ENCODE results near the gene SYNJ2BP. TPM values are rescaled to one million over a fixed set of nuclear protein-coding genes. Genes with fewer than 3 reads are reported as not detected.
A peak's percentile ranks its signal among the peaks of the same experiment; 100 is the strongest.

The SYNJ2BP gene
- total RNA-seq (2022) = 24.8 and 25.6 TPM in 2 replicates
- Bru-seq, nascent RNA = percentile 87 among the genes with signal in this experiment
- BruChase-seq, experiment 1, labeled RNA remaining after a 6-hour chase = percentile 99 among the genes with signal in this experiment
- percentile 97 among the genes with signal in this experiment for BruChase-seq, experiment 2, labeled RNA remaining after a 2-hour chase
- long read RNA-seq, full-length matches to known transcripts = 4 of 8 reads
- long read RNA-seq, partial matches to known transcripts = 0 of 8 reads
- long read RNA-seq, other reads (novel, unspliced or antisense) = 4 of 8 reads

GRCh38 chr14:70416725-70417349 is at the start of gene SYNJ2BP:
TSS of gene SYNJ2BP (minus strand) at chr14:70417090. CDS start at chr14:70416963, 127 bp downstream.
- no TSS peak for BruUV-seq (replicated peaks)
- CTCF ChIA-PET = no interaction called here
- DNase-seq = peak; percentile 82
- Mint-ChIP-seq H3K9me3 (ENCODE audit: low read depth, unreplicated experiment) (no peaks in the 10 kb centered on the region), H3K36me3 (ENCODE audit: insufficient read depth, unreplicated experiment) (peaks cover 21% of the 10 kb centered on the region), H3K27ac (ENCODE audit: unreplicated experiment) (peak within 1 kb of the TSS; percentile 95), H3K4me3 (ENCODE audit: low read depth, unreplicated experiment) (peak within 1 kb of the TSS; percentile 91), H3K4me1 (ENCODE audit: low read depth, unreplicated experiment) (peaks cover 14% of the 10 kb centered on the region), H3K27me3 (ENCODE audit: unreplicated experiment) (no peaks in the 10 kb centered on the region)
- intact Hi-C loops (cut with micrococcal nuclease; ENCODE audit: unreplicated experiment) = no loop called here
- TF ChIP-seq CTCF (IDR thresholded peaks at IDR 0.05; ENCODE audit: unreplicated experiment) = no peak

- Mint-ChIP-seq H3K36me3 (ENCODE audit: insufficient read depth, unreplicated experiment) (no peaks in the 10 kb centered on the region), H3K27ac (ENCODE audit: unreplicated experiment) (no peak overlapping the region), H3K4me1 (ENCODE audit: low read depth, unreplicated experiment) (no peaks in the 10 kb centered on the region), H3K27me3 (ENCODE audit: unreplicated experiment) (no peaks in the 10 kb centered on the region), H3K9me3 (ENCODE audit: low read depth, unreplicated experiment) (no peaks in the 10 kb centered on the region), H3K4me3 (ENCODE audit: low read depth, unreplicated experiment) (no peak overlapping the region)
- no peak for TF ChIP-seq CTCF (IDR thresholded peaks at IDR 0.05; ENCODE audit: unreplicated experiment)
- DNase-seq = no peak
- intact Hi-C loops (cut with micrococcal nuclease; ENCODE audit: unreplicated experiment) = no loop called here
- CTCF ChIA-PET = no interaction called here
- no TSS peak for BruUV-seq (replicated peaks)
Measured at GRCh38 chr14:70454731-70455130, 37.8 kb upstream of the SYNJ2BP start.

GRCh38 chr14:70451874-70452273 is 35.0 kb upstream of the SYNJ2BP start, which contains the start of gene ADAM21:
TSS of gene ADAM21 (plus strand) at chr14:70452174. CDS start at chr14:70457500, 5,326 bp downstream.
- no TSS peak for BruUV-seq (replicated peaks)
- no peaks in the 10 kb centered on the region for H3K27me3 Mint-ChIP-seq (ENCODE audit: unreplicated experiment)

More at GRCh38 chr14:70451874-70452273, 35.0 kb upstream of the SYNJ2BP start, which contains the start of gene ADAM21:
- Mint-ChIP-seq H3K36me3 (ENCODE audit: insufficient read depth, unreplicated experiment) (no peaks in the 10 kb centered on the region), H3K9me3 (ENCODE audit: low read depth, unreplicated experiment) (no peaks in the 10 kb centered on the region), H3K27ac (ENCODE audit: unreplicated experiment) (no peak within 1 kb of the TSS), H3K4me3 (ENCODE audit: low read depth, unreplicated experiment) (no peak within 1 kb of the TSS), H3K4me1 (ENCODE audit: low read depth, unreplicated experiment) (no peaks in the 10 kb centered on the region)
- CTCF ChIA-PET = no interaction called here
- no peak for TF ChIP-seq CTCF (IDR thresholded peaks at IDR 0.05; ENCODE audit: unreplicated experiment)
- no peak for DNase-seq
- intact Hi-C loops (cut with micrococcal nuclease; ENCODE audit: unreplicated experiment) = no loop called here
